ENCODE data around the gene DOCK10.

Gene DOCK10

GRCh38 chr2:224716921-224717320, 325.3 kb downstream of the DOCK10 start:
- H3K4me3 ChIP-seq (ENCODE audit: low read length), result no peak overlapping the region
- DNase-seq (ENCODE audit: low read depth, low spot score), result no peak

GRCh38 chr2:224716201-224716600, 326.1 kb downstream of the DOCK10 start, which contains the start of gene CCDC195:
CCDC195 (minus strand) TSS chr2:224716365; CDS start chr2:224716365, 0 bp downstream.
- H3K4me3 ChIP-seq (ENCODE audit: low read length), result no peak within 1 kb of the TSS
- no peak for DNase-seq (ENCODE audit: low read depth, low spot score)
